Ovary (tissue), 3 donors: Measurements from ENCODE around the gene PSENEN.

Experiments
- CTCF ChIP-seq, 3 donors: fragments of 450-650 bp in 2 of 3; fragments of 200-600 bp in 1 of 3; IDR thresholded peaks; one replicate each; pipeline versions ENCODE4 v1.5.1 to v1.8.0; 2016 to 2022; ENCODE audit warnings: antibody characterized with exemption in 3 of 3, mild to moderate bottlenecking in 1 of 3
- EP300 ChIP-seq: sonication (generic); formaldehyde crosslinking; IDR thresholded peaks from one replicate; pipeline ENCODE4 v1.6.1; 2017; ENCODE audit warnings: antibody characterized with exemption
- POLR2A ChIP-seq: fragments of 450-650 bp; IDR thresholded peaks from one replicate; pipeline ENCODE4 v1.6.1; 2017; ENCODE audit warnings: antibody characterized with exemption, mild to moderate bottlenecking, moderate library complexity
- donor health status: DM: no; HTN: no; CAD: no.

GRCh38 chr19:35732540-35733179, 12.8 kb upstream of the PSENEN start:
- TF ChIP-seq CTCF (IDR thresholded peaks at IDR 0.05) (no peak), EP300 (no peak), POLR2A (no peak)
